ENCODE measurements around the gene ALKBH8.

ALKBH8 gene

GRCh38 chr11:107482234-107482633 lies 83.3 kb downstream of the ALKBH8 start:
- Histone ChIP-seq H3K79me2 (ENCODE audit: low read length) (no peaks in the 10 kb centered on the region), H3K36me3 (replicated peaks; ENCODE audit: low read depth, low read length) (no peaks in the 10 kb centered on the region), H3K4me1 (ENCODE audit: low read length) (no peaks in the 10 kb centered on the region), H3K9me3 (ENCODE audit: insufficient read depth, low read length) (no peaks in the 10 kb centered on the region), H3K4me3 (ENCODE audit: low read length) (no peak overlapping the region), H3K4me2 (ENCODE audit: low read length) (no peak overlapping the region), H3K27me3 (ENCODE audit: low read depth, low read length) (no peaks in the 10 kb centered on the region), H4K20me1 (ENCODE audit: insufficient read depth, low read length) (no peaks in the 10 kb centered on the region), H3K9ac (ENCODE audit: low read length) (no peak overlapping the region), H2AFZ (ENCODE audit: low read depth, low read length) (no peak overlapping the region), H3K27ac (ENCODE audit: low read length) (no peak overlapping the region)
- TF ChIP-seq EZH2phosphoT487 (IDR thresholded peaks at IDR 0.05; ENCODE audit: low read depth): no peak
- no peak for TF ChIP-seq CTCF (IDR thresholded peaks at IDR 0.05; ENCODE audit: low read depth, low read length)

- no peak overlapping the region for H3K4me2 ChIP-seq (ENCODE audit: low read length)
- H3K36me3 ChIP-seq (replicated peaks; ENCODE audit: low read depth, low read length): no peaks in the 10 kb centered on the region
- no peak overlapping the region for H3K27ac ChIP-seq (ENCODE audit: low read length)
- no peaks in the 10 kb centered on the region for H3K9me3 ChIP-seq (ENCODE audit: insufficient read depth, low read length)
- no peak overlapping the region for H3K4me3 ChIP-seq (ENCODE audit: low read length)
- TF ChIP-seq EZH2phosphoT487 (IDR thresholded peaks at IDR 0.05; ENCODE audit: low read depth) (no peak), CTCF (IDR thresholded peaks at IDR 0.05; ENCODE audit: low read depth, low read length) (no peak)
- H3K4me1 ChIP-seq (ENCODE audit: low read length): no peaks in the 10 kb centered on the region
- H3K79me2 ChIP-seq (ENCODE audit: low read length): no peaks in the 10 kb centered on the region
- no peaks in the 10 kb centered on the region for H4K20me1 ChIP-seq (ENCODE audit: insufficient read depth, low read length)
- H3K9ac ChIP-seq (ENCODE audit: low read length): no peak overlapping the region
- no peaks in the 10 kb centered on the region for H3K27me3 ChIP-seq (ENCODE audit: low read depth, low read length)
- H2AFZ ChIP-seq (ENCODE audit: low read depth, low read length): no peak overlapping the region
Observed at GRCh38 chr11:107478922-107479321, 86.6 kb downstream of the ALKBH8 start.

GRCh38 chr11:107477820-107478219 lies 87.7 kb downstream of the ALKBH8 start:
- no peak overlapping the region for H3K4me3 ChIP-seq (ENCODE audit: low read length)
- no peak for TF ChIP-seq EZH2phosphoT487 (IDR thresholded peaks at IDR 0.05; ENCODE audit: low read depth)
- TF ChIP-seq CTCF (IDR thresholded peaks at IDR 0.05; ENCODE audit: low read depth, low read length): no peak
- no peak overlapping the region for H3K9ac ChIP-seq (ENCODE audit: low read length)
- H3K4me1 ChIP-seq (ENCODE audit: low read length): no peaks in the 10 kb centered on the region
- H3K9me3 ChIP-seq (ENCODE audit: insufficient read depth, low read length): no peaks in the 10 kb centered on the region
- no peaks in the 10 kb centered on the region for H4K20me1 ChIP-seq (ENCODE audit: insufficient read depth, low read length)
- H3K36me3 ChIP-seq (replicated peaks; ENCODE audit: low read depth, low read length): no peaks in the 10 kb centered on the region
- H2AFZ ChIP-seq (ENCODE audit: low read depth, low read length): no peak overlapping the region
- H3K27ac ChIP-seq (ENCODE audit: low read length): no peak overlapping the region
- H3K79me2 ChIP-seq (ENCODE audit: low read length): no peaks in the 10 kb centered on the region
- H3K4me2 ChIP-seq (ENCODE audit: low read length): no peak overlapping the region
- no peaks in the 10 kb centered on the region for H3K27me3 ChIP-seq (ENCODE audit: low read depth, low read length)

GRCh38 chr11:107473792-107474191 lies 91.7 kb downstream of the ALKBH8 start:
- Histone ChIP-seq H3K27me3 (ENCODE audit: low read depth, low read length) (no peaks in the 10 kb centered on the region), H3K9ac (ENCODE audit: low read length) (no peak overlapping the region), H3K9me3 (ENCODE audit: insufficient read depth, low read length) (no peaks in the 10 kb centered on the region), H4K20me1 (ENCODE audit: insufficient read depth, low read length) (no peaks in the 10 kb centered on the region), H3K4me1 (ENCODE audit: low read length) (no peaks in the 10 kb centered on the region), H3K27ac (ENCODE audit: low read length) (no peak overlapping the region), H3K4me2 (ENCODE audit: low read length) (no peak overlapping the region), H3K4me3 (ENCODE audit: low read length) (no peak overlapping the region), H2AFZ (ENCODE audit: low read depth, low read length) (no peak overlapping the region), H3K36me3 (replicated peaks; ENCODE audit: low read depth, low read length) (no peaks in the 10 kb centered on the region), H3K79me2 (ENCODE audit: low read length) (no peaks in the 10 kb centered on the region)
- TF ChIP-seq EZH2phosphoT487 (IDR thresholded peaks at IDR 0.05; ENCODE audit: low read depth): no peak
- TF ChIP-seq CTCF (IDR thresholded peaks at IDR 0.05; ENCODE audit: low read depth, low read length): no peak

All from OCI-LY3 (cell line).